GM23338 (cell line): ENCODE measurements around the gene BNIP1. TPM values are rescaled to one million over a fixed set of nuclear protein-coding genes. Genes with fewer than 3 reads are reported as not detected.

ENCODE experiments used
- ATAC-seq: fragments of 200-7000 bp; cut with Tn5 transposase; 3 replicates; pipeline ENCODE4 v1.9.1; 2020
- DNase-seq: peaks from one replicate; pipeline ENCODE4 v3.0.0-alpha.2; 2015; ENCODE audit warnings: low spot score
- H2AFZ ChIP-seq: fragments of 200-600 bp; sonication (generic); 2 replicates; pipeline ENCODE4 v1.8.0; 2016; ENCODE audit warnings: antibody characterized with exemption, mild to moderate bottlenecking, moderate library complexity
- H3F3A ChIP-seq: fragments of 200-600 bp; sonication (generic); replicated peaks from 2 replicates; pipeline ENCODE4 v1.8.0; 2017; ENCODE audit warnings: antibody characterized with exemption, mixed run types, low read depth
- H3K27ac ChIP-seq: fragments of 200-600 bp; sonication (generic); 2 replicates; pipeline ENCODE4 v1.6.1; 2016; ENCODE audit warnings: low read depth
- H3K27me3 ChIP-seq: fragments of 200-600 bp; sonication (generic); 2 replicates; pipeline ENCODE4 v1.8.0; 2016; ENCODE audit warnings: mild to moderate bottlenecking, mixed run types, moderate library complexity; ENCODE audit not compliant: insufficient read depth
- H3K36me3 ChIP-seq: fragments of 200-600 bp; sonication (generic); 2 replicates; pipeline ENCODE4 v1.8.0; 2016; ENCODE audit warnings: mild to moderate bottlenecking; ENCODE audit not compliant: insufficient read depth
- H3K4me1 ChIP-seq: fragments of 200-600 bp; sonication (generic); 2 replicates; pipeline ENCODE4 v1.8.0; 2016; ENCODE audit warnings: mild to moderate bottlenecking, moderate library complexity; ENCODE audit not compliant: insufficient read depth
- H3K4me2 ChIP-seq: fragments of 200-600 bp; sonication (generic); 2 replicates; pipeline ENCODE4 v1.7.1; 2017; ENCODE audit warnings: mixed run types
- H3K4me3 ChIP-seq: fragments of 200-600 bp; sonication (generic); 2 replicates; pipeline ENCODE4 v1.6.1; 2016; ENCODE audit warnings: mixed run types
- H3K79me2 ChIP-seq: fragments of 200-600 bp; sonication (generic); replicated peaks from 2 replicates; pipeline ENCODE4 v1.8.0; 2017; ENCODE audit warnings: mild to moderate bottlenecking; ENCODE audit not compliant: insufficient read depth
- H3K9me2 ChIP-seq: fragments of 200-600 bp; sonication (generic); 2 replicates; pipeline ENCODE4 v1.8.0; 2017; ENCODE audit not compliant: insufficient read depth
- H4K20me1 ChIP-seq: fragments of 200-600 bp; sonication (generic); replicated peaks from 2 replicates; pipeline ENCODE4 v1.8.0; 2017; ENCODE audit warnings: mild to moderate bottlenecking; ENCODE audit not compliant: insufficient read depth
- H3K27ac Mint-ChIP-seq: 2 replicates; pipeline ENCODE4 v1.8.0; 2020; ENCODE audit warnings: inconsistent platforms, mild to moderate bottlenecking, moderate library complexity, mixed read lengths
- H3K27me3 Mint-ChIP-seq: 3 replicates; pipeline ENCODE4 v1.8.0; 2022; ENCODE audit warnings: low read depth, mild to moderate bottlenecking, moderate library complexity, mixed read lengths, inconsistent platforms; ENCODE audit not compliant: insufficient read depth, poor library complexity
- H3K36me3 Mint-ChIP-seq: 3 replicates; pipeline ENCODE4 v1.8.0; 2021; ENCODE audit warnings: low read depth, mild to moderate bottlenecking, inconsistent platforms, moderate library complexity, mixed read lengths
- H3K4me1 Mint-ChIP-seq: 3 replicates; pipeline ENCODE4 v1.8.0; 2020; ENCODE audit warnings: mild to moderate bottlenecking, inconsistent platforms, mixed read lengths
- H3K4me3 Mint-ChIP-seq: 3 replicates; pipeline ENCODE4 v1.8.0; 2021; ENCODE audit warnings: moderate library complexity, mild to moderate bottlenecking, inconsistent platforms, mixed read lengths
- H3K9me3 Mint-ChIP-seq: 3 replicates; pipeline ENCODE4 v1.8.0; 2020; ENCODE audit warnings: moderate library complexity, mild to moderate bottlenecking, inconsistent platforms, mixed read lengths
- CREB1 ChIP-seq: fragments of 250-450 bp; sonication (Bioruptor Pico); IDR thresholded peaks from 2 replicates; pipeline ENCODE4 v1.5.0; 2020; ENCODE audit warnings: low read depth, mild to moderate bottlenecking, moderate library complexity
- JUNB ChIP-seq: IDR thresholded peaks from one replicate; pipeline ENCODE4 v1.6.1; 2016; ENCODE audit warnings: antibody characterized with exemption; ENCODE audit not compliant: unreplicated experiment
- NANOG ChIP-seq: IDR thresholded peaks from 2 replicates; pipeline ENCODE4 v1.6.1; 2016; ENCODE audit warnings: antibody characterized with exemption, borderline replicate concordance
- POLR2AphosphoS5 ChIP-seq: IDR thresholded peaks from 2 replicates; pipeline ENCODE4 v1.6.1; 2016; ENCODE audit warnings: antibody characterized with exemption, low read depth
- STAT1 ChIP-seq: IDR thresholded peaks from one replicate; pipeline ENCODE4 v1.6.1; 2016; ENCODE audit warnings: antibody characterized with exemption; ENCODE audit not compliant: unreplicated experiment
- ZNF114 ChIP-seq: fragments of 250-450 bp; sonication (Bioruptor Pico); IDR thresholded peaks from 2 replicates; pipeline ENCODE4 v1.5.0; 2020; ENCODE audit warnings: mild to moderate bottlenecking, moderate library complexity
- ZNF331 ChIP-seq: fragments of 250-450 bp; sonication (Bioruptor Pico); IDR thresholded peaks from 2 replicates; pipeline ENCODE4 v1.5.0; 2020; ENCODE audit warnings: low read depth, mild to moderate bottlenecking, moderate library complexity
- polyA plus RNA-seq: library from polyadenylated mRNA; unstranded; fragments of >200 nt; fragmentation: Nextera tagmentation; extraction: Ambion mirVana; gene quantifications from 2 replicates; pipeline ENCODE4 v1.2.1, GENCODE V29; 2016
- total RNA-seq: library from RNA; depleted of rRNA; stranded (reverse); fragments of >200 nt; shearing (Covaris generic); gene quantifications from 2 replicates; pipeline ENCODE4 v1.2.3, GENCODE V29; 2014
- TF ChIP-seq, protein P1 (sequence below): IDR thresholded peaks from 2 replicates; pipeline ENCODE4 v1.6.1; 2016; ENCODE audit warnings: antibody characterized with exemption
- TF ChIP-seq, protein P2 (sequence below): fragments of 250-450 bp; sonication (Bioruptor Pico); IDR thresholded peaks from 2 replicates; pipeline ENCODE4 v1.5.0; 2020; ENCODE audit warnings: mild to moderate bottlenecking, moderate library complexity
- TF ChIP-seq, protein P3 (sequence below), 2 experiments: fragments of 200-600 bp in 1 of 2; sonication (generic) in 1 of 2; conservative IDR thresholded peaks; 2 replicates each; pipeline versions ENCODE4 v1.5.1 to v1.6.1; 2016 to 2017; ENCODE audit warnings: antibody characterized with exemption in 2 of 2, low read depth in 2 of 2, mild to moderate bottlenecking in 2 of 2, moderate library complexity in 1 of 2

The BNIP1 gene
- total and polyA plus RNA-seq, 2 experiments from 2014 or later = 12.1 to 17.0 TPM

DNA sequence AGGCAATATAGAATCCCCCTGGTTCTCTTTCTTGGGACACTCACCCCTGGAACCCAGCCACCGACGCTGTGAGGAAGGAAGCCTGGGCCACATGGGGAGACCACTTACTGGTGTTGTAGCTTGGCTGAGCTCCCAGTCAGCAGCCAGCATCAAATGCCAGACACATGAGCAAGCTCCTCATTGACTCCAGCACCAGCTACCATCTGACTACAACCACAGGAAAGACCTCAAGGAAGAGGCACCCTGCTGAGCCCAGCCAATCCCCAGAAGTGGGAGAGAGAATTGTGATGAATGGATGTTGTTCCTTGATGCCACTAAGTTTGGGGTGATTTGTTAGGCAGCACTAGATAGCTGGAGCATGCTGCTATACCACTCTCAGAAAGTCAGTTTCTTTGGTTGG, 36.0 kb downstream of the BNIP1 start:
- Histone ChIP-seq H3K4me2 (no peak overlapping the region), H3K79me2 (no peaks in the 10 kb centered on the region), H3K9me2 (no peaks in the 10 kb centered on the region), H3K27me3 (no peaks in the 10 kb centered on the region), H2AFZ (no peak overlapping the region), H3K4me1 (no peaks in the 10 kb centered on the region), H3K36me3 (no peaks in the 10 kb centered on the region), H3K27ac (no peak overlapping the region), H3K4me3 (no peak overlapping the region), H3F3A (no peaks in the 10 kb centered on the region), H4K20me1 (no peaks in the 10 kb centered on the region; the same call in 1 of the 2 replicates)
- Mint-ChIP-seq H3K4me1 (peaks cover 6% of the 10 kb centered on the region; the same call in 2 of the 3 replicates), H3K27me3 (peaks cover 15% of the 10 kb centered on the region), H3K27ac (no peak overlapping the region), H3K36me3 (no peaks in the 10 kb centered on the region), H3K9me3 (no peaks in the 10 kb centered on the region), H3K4me3 (no peak overlapping the region)
- no peak for ATAC-seq
- no peak for DNase-seq
- TF ChIP-seq CREB1 (CRISPR knock-in tag) = no peak
- TF ChIP-seq, protein P1, sequence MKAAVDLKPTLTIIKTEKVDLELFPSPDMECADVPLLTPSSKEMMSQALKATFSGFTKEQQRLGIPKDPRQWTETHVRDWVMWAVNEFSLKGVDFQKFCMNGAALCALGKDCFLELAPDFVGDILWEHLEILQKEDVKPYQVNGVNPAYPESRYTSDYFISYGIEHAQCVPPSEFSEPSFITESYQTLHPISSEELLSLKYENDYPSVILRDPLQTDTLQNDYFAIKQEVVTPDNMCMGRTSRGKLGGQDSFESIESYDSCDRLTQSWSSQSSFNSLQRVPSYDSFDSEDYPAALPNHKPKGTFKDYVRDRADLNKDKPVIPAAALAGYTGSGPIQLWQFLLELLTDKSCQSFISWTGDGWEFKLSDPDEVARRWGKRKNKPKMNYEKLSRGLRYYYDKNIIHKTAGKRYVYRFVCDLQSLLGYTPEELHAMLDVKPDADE = no peak
- no peak for TF ChIP-seq JUNB
- no peak for TF ChIP-seq ZNF114
- 0 out of 2 replicates have a peak, but pooled peaks have one; percentile 52 for TF ChIP-seq ZNF331

DNA sequence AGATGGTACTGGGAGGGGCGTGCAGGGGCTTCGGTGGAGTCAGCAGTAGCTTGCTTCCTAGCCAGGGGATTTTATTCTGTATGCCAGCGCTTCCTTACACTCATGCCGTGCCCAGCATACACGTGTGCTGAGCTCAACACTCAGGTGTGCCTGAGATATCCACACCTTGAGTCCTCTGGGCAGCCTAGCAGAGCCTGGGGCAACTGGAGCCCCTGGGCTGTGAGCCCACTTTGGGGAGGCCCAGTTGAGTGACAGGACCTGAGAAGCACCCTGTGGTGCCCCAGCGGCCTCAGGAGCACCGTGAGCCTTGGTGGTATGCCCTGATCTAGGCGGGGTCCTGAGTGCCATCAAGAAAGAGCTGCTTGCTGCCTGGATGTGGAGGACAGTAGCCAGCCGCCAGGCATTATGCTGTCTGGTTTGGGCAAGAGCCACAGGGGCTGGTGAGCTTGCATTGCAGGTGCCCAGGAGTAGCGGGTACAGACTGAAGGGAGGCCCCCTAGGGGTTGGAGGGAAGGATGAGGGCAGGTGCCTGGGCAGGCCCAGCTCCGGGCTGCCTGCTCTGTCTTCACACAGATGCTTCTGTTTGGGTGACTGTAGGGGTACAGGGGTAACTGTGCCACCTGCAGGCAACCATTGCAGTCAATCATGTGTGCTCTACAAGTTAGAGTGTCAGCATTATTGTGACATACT, 42.9 kb downstream of the BNIP1 start:
- no peaks in the 10 kb centered on the region for H3F3A ChIP-seq
- Mint-ChIP-seq H3K4me3 (no peak overlapping the region), H3K9me3 (no peaks in the 10 kb centered on the region), H3K27me3 (peaks cover 2% of the 10 kb centered on the region), H3K36me3 (no peaks in the 10 kb centered on the region), H3K4me1 (no peaks in the 10 kb centered on the region), H3K27ac (no peak overlapping the region)
- no peak for TF ChIP-seq CREB1 (CRISPR knock-in tag)
- TF ChIP-seq STAT1 = no peak
- TF ChIP-seq, protein P2, sequence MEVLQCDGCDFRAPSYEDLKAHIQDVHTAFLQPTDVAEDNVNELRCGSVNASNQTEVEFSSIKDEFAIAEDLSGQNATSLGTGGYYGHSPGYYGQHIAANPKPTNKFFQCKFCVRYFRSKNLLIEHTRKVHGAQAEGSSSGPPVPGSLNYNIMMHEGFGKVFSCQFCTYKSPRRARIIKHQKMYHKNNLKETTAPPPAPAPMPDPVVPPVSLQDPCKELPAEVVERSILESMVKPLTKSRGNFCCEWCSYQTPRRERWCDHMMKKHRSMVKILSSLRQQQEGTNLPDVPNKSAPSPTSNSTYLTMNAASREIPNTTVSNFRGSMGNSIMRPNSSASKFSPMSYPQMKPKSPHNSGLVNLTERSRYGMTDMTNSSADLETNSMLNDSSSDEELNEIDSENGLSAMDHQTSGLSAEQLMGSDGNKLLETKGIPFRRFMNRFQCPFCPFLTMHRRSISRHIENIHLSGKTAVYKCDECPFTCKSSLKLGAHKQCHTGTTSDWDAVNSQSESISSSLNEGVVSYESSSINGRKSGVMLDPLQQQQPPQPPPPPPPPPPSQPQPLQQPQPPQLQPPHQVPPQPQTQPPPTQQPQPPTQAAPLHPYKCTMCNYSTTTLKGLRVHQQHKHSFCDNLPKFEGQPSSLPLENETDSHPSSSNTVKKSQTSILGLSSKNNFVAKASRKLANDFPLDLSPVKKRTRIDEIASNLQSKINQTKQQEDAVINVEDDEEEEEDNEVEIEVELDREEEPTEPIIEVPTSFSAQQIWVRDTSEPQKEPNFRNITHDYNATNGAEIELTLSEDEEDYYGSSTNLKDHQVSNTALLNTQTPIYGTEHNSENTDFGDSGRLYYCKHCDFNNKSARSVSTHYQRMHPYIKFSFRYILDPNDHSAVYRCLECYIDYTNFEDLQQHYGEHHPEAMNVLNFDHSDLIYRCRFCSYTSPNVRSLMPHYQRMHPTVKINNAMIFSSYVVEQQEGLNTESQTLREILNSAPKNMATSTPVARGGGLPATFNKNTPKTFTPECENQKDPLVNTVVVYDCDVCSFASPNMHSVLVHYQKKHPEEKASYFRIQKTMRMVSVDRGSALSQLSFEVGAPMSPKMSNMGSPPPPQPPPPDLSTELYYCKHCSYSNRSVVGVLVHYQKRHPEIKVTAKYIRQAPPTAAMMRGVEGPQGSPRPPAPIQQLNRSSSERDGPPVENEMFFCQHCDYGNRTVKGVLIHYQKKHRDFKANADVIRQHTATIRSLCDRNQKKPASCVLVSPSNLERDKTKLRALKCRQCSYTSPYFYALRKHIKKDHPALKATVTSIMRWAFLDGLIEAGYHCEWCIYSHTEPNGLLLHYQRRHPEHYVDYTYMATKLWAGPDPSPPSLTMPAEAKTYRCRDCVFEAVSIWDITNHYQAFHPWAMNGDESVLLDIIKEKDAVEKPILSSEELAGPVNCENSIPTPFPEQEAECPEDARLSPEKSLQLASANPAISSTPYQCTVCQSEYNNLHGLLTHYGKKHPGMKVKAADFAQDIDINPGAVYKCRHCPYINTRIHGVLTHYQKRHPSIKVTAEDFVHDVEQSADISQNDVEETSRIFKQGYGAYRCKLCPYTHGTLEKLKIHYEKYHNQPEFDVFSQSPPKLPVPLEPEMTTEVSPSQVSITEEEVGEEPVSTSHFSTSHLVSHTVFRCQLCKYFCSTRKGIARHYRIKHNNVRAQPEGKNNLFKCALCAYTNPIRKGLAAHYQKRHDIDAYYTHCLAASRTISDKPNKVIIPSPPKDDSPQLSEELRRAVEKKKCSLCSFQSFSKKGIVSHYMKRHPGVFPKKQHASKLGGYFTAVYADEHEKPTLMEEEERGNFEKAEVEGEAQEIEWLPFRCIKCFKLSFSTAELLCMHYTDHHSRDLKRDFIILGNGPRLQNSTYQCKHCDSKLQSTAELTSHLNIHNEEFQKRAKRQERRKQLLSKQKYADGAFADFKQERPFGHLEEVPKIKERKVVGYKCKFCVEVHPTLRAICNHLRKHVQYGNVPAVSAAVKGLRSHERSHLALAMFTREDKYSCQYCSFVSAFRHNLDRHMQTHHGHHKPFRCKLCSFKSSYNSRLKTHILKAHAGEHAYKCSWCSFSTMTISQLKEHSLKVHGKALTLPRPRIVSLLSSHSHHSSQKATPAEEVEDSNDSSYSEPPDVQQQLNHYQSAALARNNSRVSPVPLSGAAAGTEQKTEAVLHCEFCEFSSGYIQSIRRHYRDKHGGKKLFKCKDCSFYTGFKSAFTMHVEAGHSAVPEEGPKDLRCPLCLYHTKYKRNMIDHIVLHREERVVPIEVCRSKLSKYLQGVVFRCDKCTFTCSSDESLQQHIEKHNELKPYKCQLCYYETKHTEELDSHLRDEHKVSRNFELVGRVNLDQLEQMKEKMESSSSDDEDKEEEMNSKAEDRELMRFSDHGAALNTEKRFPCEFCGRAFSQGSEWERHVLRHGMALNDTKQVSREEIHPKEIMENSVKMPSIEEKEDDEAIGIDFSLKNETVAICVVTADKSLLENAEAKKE = no peak
- TF ChIP-seq, protein P3, sequence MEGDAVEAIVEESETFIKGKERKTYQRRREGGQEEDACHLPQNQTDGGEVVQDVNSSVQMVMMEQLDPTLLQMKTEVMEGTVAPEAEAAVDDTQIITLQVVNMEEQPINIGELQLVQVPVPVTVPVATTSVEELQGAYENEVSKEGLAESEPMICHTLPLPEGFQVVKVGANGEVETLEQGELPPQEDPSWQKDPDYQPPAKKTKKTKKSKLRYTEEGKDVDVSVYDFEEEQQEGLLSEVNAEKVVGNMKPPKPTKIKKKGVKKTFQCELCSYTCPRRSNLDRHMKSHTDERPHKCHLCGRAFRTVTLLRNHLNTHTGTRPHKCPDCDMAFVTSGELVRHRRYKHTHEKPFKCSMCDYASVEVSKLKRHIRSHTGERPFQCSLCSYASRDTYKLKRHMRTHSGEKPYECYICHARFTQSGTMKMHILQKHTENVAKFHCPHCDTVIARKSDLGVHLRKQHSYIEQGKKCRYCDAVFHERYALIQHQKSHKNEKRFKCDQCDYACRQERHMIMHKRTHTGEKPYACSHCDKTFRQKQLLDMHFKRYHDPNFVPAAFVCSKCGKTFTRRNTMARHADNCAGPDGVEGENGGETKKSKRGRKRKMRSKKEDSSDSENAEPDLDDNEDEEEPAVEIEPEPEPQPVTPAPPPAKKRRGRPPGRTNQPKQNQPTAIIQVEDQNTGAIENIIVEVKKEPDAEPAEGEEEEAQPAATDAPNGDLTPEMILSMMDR (conservative IDR thresholded peaks at IDR 0.05; ENCODE audit: low read depth in 2 of 2) = peak; percentile 42 to 48
- TF ChIP-seq, protein P1 = no peak
- TF ChIP-seq NANOG = no peak
- no peak for TF ChIP-seq POLR2AphosphoS5
- TF ChIP-seq ZNF331 = no peak
- no peak overlapping the region for H2AFZ ChIP-seq
- ATAC-seq (peak; percentile 98), DNase-seq (peak; percentile 64)
- no peaks in the 10 kb centered on the region for H3K27me3 ChIP-seq
- no peaks in the 10 kb centered on the region for H3K36me3 ChIP-seq
- H3K27ac ChIP-seq = no peak overlapping the region
- H3K4me1 ChIP-seq = no peaks in the 10 kb centered on the region
- H3K4me3 ChIP-seq = no peak overlapping the region
- H3K4me2 ChIP-seq = no peak overlapping the region
- no peaks in the 10 kb centered on the region for H4K20me1 ChIP-seq
- no peaks in the 10 kb centered on the region for H3K79me2 ChIP-seq
- no peaks in the 10 kb centered on the region for H3K9me2 ChIP-seq
